Neuronal stem cell (in vitro differentiated cells): Measurements from ENCODE around the gene ODAD3.

ENCODE experiments used
- DNase-seq: peaks from one replicate; pipeline ENCODE4 v3.0.0-alpha.2; 2013; ENCODE audit warnings: low spot score
- H2AFZ ChIP-seq: one replicate; pipeline ENCODE4 v1.6.1; 2013; ENCODE audit warnings: mild to moderate bottlenecking, low read length, inconsistent platforms
- H2AK5ac ChIP-seq: 2 replicates; pipeline ENCODE4 v1.6.1; 2013; ENCODE audit warnings: low read depth, mild to moderate bottlenecking, inconsistent platforms, low read length, moderate library complexity, mixed read lengths
- H2BK120ac ChIP-seq: 2 replicates; pipeline ENCODE4 v1.6.1; 2013; ENCODE audit warnings: low read depth, mild to moderate bottlenecking, inconsistent platforms, low read length, moderate library complexity, mixed read lengths
- H2BK12ac ChIP-seq: one replicate; pipeline ENCODE4 v1.6.1; 2013; ENCODE audit warnings: low read length, inconsistent platforms
- H2BK15ac ChIP-seq: 2 replicates; pipeline ENCODE4 v1.6.1; 2013; ENCODE audit warnings: mild to moderate bottlenecking, low read length, inconsistent platforms, mixed read lengths
- H2BK5ac ChIP-seq: one replicate; pipeline ENCODE4 v1.6.1; 2013; ENCODE audit warnings: inconsistent platforms, mild to moderate bottlenecking, low read length, moderate library complexity
- H3K14ac ChIP-seq: one replicate; pipeline ENCODE4 v1.6.1; 2013; ENCODE audit warnings: low read length, inconsistent platforms
- H3K18ac ChIP-seq: 2 replicates; pipeline ENCODE4 v1.6.1; 2013; ENCODE audit warnings: low read length, inconsistent platforms
- H3K23ac ChIP-seq: 2 replicates; pipeline ENCODE4 v1.6.1; 2013; ENCODE audit warnings: low read depth, mild to moderate bottlenecking, mixed read lengths, low read length, inconsistent platforms; ENCODE audit not compliant: poor library complexity
- H3K27ac ChIP-seq: replicated peaks from 3 replicates; pipeline ENCODE4 v1.5.1; 2013; ENCODE audit warnings: low read length, inconsistent platforms
- H3K27me3 ChIP-seq, 3 experiments: 2 replicates each; pipeline ENCODE4 v1.6.1; 2013; ENCODE audit warnings: low read length in 3 of 3, mild to moderate bottlenecking in 2 of 3, inconsistent platforms in 1 of 3, low read depth in 1 of 3, mixed read lengths in 1 of 3, moderate library complexity in 1 of 3; ENCODE audit not compliant: control insufficient read depth in 3 of 3, insufficient read depth in 3 of 3
- H3K36me3 ChIP-seq, 2 donors: replicated peaks in 1 of 2; 2 replicates each; pipeline ENCODE4 v1.6.1; 2013; ENCODE audit warnings: low read length in 2 of 2; ENCODE audit not compliant: control insufficient read depth in 2 of 2, insufficient read depth in 2 of 2
- H3K4ac ChIP-seq: 2 replicates; pipeline ENCODE4 v1.6.1; 2013; ENCODE audit warnings: inconsistent platforms, mild to moderate bottlenecking, low read length, moderate library complexity
- H3K4me1 ChIP-seq, 2 donors: 1 replicate in 1 of 2; 2 replicates in 1 of 2; pipeline ENCODE4 v1.6.1; 2013; ENCODE audit warnings: low read length in 2 of 2, low read depth in 1 of 2; ENCODE audit not compliant: control insufficient read depth in 2 of 2, insufficient read depth in 1 of 2
- H3K4me2 ChIP-seq: one replicate; pipeline ENCODE4 v1.6.1; 2013; ENCODE audit warnings: mild to moderate bottlenecking, low read length, inconsistent platforms; ENCODE audit not compliant: insufficient read depth, poor library complexity, severe bottlenecking
- H3K4me3 ChIP-seq, 2 donors: 2 replicates each; pipeline ENCODE4 v1.5.1; 2013; ENCODE audit warnings: low read length in 2 of 2, mild to moderate bottlenecking in 2 of 2, inconsistent platforms in 1 of 2, moderate library complexity in 1 of 2
- H3K79me1 ChIP-seq: one replicate; pipeline ENCODE4 v1.6.1; 2013; ENCODE audit warnings: low read depth, mild to moderate bottlenecking, inconsistent platforms, low read length, moderate library complexity
- H3K9ac ChIP-seq: one replicate; pipeline ENCODE4 v1.6.1; 2013; ENCODE audit warnings: mild to moderate bottlenecking, low read depth, low read length, inconsistent platforms; ENCODE audit not compliant: poor library complexity
- H3K9me3 ChIP-seq, 2 donors: replicated peaks in 1 of 2; 2 replicates each; pipeline versions ENCODE3 to v1.6.1; 2013; ENCODE audit warnings: low read length in 2 of 2, mild to moderate bottlenecking in 2 of 2, inconsistent platforms in 1 of 2, low read depth in 1 of 2, mixed read lengths in 1 of 2, moderate library complexity in 1 of 2; ENCODE audit not compliant: control insufficient read depth in 2 of 2, insufficient read depth in 1 of 2
- H4K8ac ChIP-seq: one replicate; pipeline ENCODE4 v1.6.1; 2013; ENCODE audit warnings: low read depth, mild to moderate bottlenecking, inconsistent platforms, low read length, moderate library complexity
- H4K91ac ChIP-seq: one replicate; pipeline ENCODE4 v1.6.1; 2013; ENCODE audit warnings: low read length, low read depth, mild to moderate bottlenecking, inconsistent platforms; ENCODE audit not compliant: poor library complexity
- WGBS, 2 donors: extraction: QIAGEN DNeasy Blood & Tissue Kit; methylation state at CpG; one replicate each; pipeline ENCODE4 v1.1.7; 2013; ENCODE audit warnings: missing lambda C conversion rate in 2 of 2, mixed read lengths in 1 of 2; ENCODE audit not compliant: insufficient read length in 2 of 2, insufficient replicate concordance in 1 of 2; ENCODE audit errors: extremely low coverage in 2 of 2; 5-methylcytosine and 5-hydroxymethylcytosine counted together

Gene ODAD3

DNA sequence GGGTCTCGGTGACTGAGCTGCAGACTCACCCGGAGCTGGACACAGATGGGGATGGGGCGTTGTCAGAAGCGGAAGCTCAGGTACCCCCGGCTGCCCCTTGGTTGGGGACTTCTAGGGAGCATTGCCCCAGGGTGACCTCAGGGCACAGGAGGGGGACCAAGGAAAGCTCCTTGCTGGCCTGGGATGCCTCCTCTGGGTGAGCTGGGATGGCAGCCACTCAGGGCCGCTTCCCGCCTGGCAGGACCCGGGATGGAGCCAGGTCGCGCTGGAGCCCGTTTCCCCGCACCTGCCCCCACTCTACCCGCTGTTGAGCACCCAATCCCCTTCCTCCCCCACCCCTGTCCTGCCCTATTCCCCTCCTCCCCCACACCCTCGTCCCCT, 11.3 kb upstream of the ODAD3 start:
- Histone ChIP-seq H2BK15ac (no peak overlapping the region), H3K27me3 (no peaks in the 10 kb centered on the region), H3K18ac (no peak overlapping the region), H2BK5ac (no peak overlapping the region), H2BK120ac (no peak overlapping the region), H3K4me1 (peaks cover 5% of the 10 kb centered on the region in 2 donors), H4K8ac (no peak overlapping the region), H3K23ac (peak overlapping the region; percentile 73), H2BK12ac (no peak overlapping the region), H3K14ac (no peak overlapping the region), H3K27ac (no peak overlapping the region), H3K9me3 (no peaks in the 10 kb centered on the region), H2AFZ (no peak overlapping the region), H3K36me3 (peaks cover 51 to 99% of the 10 kb centered on the region in 2 donors), H3K79me1 (peaks cover 3% of the 10 kb centered on the region), H3K4me3 (no peak overlapping the region), H3K4me2 (no peak overlapping the region), H2AK5ac (peak overlapping the region; percentile 26), H4K91ac (no peak overlapping the region), H3K4ac (no peak overlapping the region), H3K9ac (no peak overlapping the region)
- WGBS, 2 donors: no CpG with 5 or more reads among the region's 14 CpGs
- DNase-seq: no peak

DNA sequence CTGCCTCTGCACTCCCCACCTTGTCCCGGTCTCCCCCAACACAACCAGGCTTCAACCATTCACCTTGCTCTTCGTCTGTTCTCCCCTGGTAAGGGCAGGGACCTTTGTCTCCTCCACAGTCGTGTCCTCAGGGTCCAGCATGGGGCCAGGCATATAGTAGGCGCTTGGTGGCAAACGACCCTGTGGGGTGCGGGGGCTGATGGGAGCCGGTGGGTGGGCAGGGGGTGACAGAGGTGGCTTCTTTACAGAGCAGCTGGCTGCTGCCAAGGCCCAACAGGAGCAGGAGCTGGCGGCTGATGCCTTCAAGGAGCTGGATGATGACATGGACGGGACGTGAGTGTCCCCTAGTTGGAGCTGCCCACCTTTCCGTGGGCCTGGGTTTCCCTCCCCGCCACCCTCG, 10.2 kb upstream of the ODAD3 start:
- Histone ChIP-seq H3K18ac (no peak overlapping the region), H4K8ac (no peak overlapping the region), H3K27me3 (no peaks in the 10 kb centered on the region), H2AFZ (no peak overlapping the region), H3K9me3 (no peaks in the 10 kb centered on the region), H3K4me1 (no peaks in the 10 kb centered on the region), H2BK15ac (no peak overlapping the region), H3K36me3 (peaks cover 57 to 100% of the 10 kb centered on the region in 2 donors), H2AK5ac (no peak overlapping the region), H3K9ac (no peak overlapping the region), H3K27ac (no peak overlapping the region), H4K91ac (no peak overlapping the region), H3K4me3 (no peak overlapping the region), H2BK120ac (no peak overlapping the region), H3K4ac (no peak overlapping the region), H3K4me2 (no peak overlapping the region), H2BK5ac (no peak overlapping the region), H2BK12ac (no peak overlapping the region), H3K14ac (no peak overlapping the region), H3K79me1 (peaks cover 3% of the 10 kb centered on the region), H3K23ac (peak overlapping the region; percentile 55)
- DNase-seq: no peak
- WGBS, 2 donors: no CpG with 5 or more reads among the region's 13 CpGs

DNA sequence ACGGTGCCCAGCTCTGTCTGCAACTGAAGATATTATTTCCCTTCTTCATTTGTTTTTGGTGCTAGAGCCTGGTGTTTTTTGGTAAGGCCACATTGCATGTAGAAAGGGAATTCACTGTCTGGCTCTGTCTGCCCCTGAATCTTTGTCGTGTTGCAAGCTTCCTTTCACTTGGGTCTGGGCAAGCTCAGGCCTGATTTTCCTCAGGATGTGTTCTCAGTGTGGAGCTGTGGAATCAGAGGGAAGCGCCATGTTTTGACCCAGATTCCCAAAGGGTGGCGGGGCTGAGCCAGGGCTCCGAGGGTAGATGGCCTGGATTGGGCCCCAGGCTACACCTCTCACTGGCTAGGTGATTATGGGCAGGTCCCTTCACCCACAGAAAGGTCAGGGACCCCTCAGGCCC, 9.1 kb upstream of the ODAD3 start:
- Histone ChIP-seq H3K79me1 (peaks cover 3% of the 10 kb centered on the region), H4K8ac (no peak overlapping the region), H3K4me3 (no peak overlapping the region), H2AK5ac (no peak overlapping the region), H3K9me3 (no peaks in the 10 kb centered on the region), H3K36me3 (peaks cover 53 to 99% of the 10 kb centered on the region in 2 donors), H3K27ac (no peak overlapping the region), H2BK12ac (no peak overlapping the region), H3K4me1 (no peaks in the 10 kb centered on the region), H2BK120ac (no peak overlapping the region), H2BK15ac (no peak overlapping the region), H3K27me3 (no peaks in the 10 kb centered on the region), H3K4me2 (no peak overlapping the region), H3K18ac (no peak overlapping the region), H3K4ac (no peak overlapping the region), H4K91ac (no peak overlapping the region), H2BK5ac (peak overlapping the region; percentile 19), H3K9ac (no peak overlapping the region), H3K14ac (no peak overlapping the region), H2AFZ (no peak overlapping the region), H3K23ac (no peak overlapping the region)
- DNase-seq: no peak
- WGBS, 2 donors: no CpG with 5 or more reads among the region's 5 CpGs

GRCh38 chr19:11437955-11438354, 3.0 kb upstream of the ODAD3 start:
- H4K91ac ChIP-seq: no peak overlapping the region
- H2BK5ac ChIP-seq: peak overlapping the region; percentile 48
- H3K27ac ChIP-seq: no peak overlapping the region
- WGBS, 2 donors: no CpG with 5 or more reads among the region's 9 CpGs
- H2BK120ac ChIP-seq: no peak overlapping the region
- no peak overlapping the region for H3K18ac ChIP-seq
- peak overlapping the region; percentile 68 for H3K9ac ChIP-seq
- H3K4me1 ChIP-seq: peaks cover 10% of the 10 kb centered on the region in 2 donors
- no peaks in the 10 kb centered on the region for H3K9me3 ChIP-seq
- H3K4me2 ChIP-seq: no peak overlapping the region
- H4K8ac ChIP-seq: peak overlapping the region; percentile 2
- H3K4me3 ChIP-seq: no peak overlapping the region
- H2BK12ac ChIP-seq: peak overlapping the region; percentile 19
- H3K14ac ChIP-seq: no peak overlapping the region
- no peak overlapping the region for H2AK5ac ChIP-seq
- H3K27me3 ChIP-seq: no peaks in the 10 kb centered on the region
- H2AFZ ChIP-seq: no peak overlapping the region
- no peak overlapping the region for H2BK15ac ChIP-seq
- H3K23ac ChIP-seq: no peak overlapping the region
- peaks cover 40 to 66% of the 10 kb centered on the region in 2 donors for H3K36me3 ChIP-seq
- H3K79me1 ChIP-seq: peaks cover 12% of the 10 kb centered on the region
- DNase-seq: no peak
- H3K4ac ChIP-seq: no peak overlapping the region
